OCI-LY7 (cell line): ENCODE results near the gene TAS2R43. TPM values are rescaled to one million over a fixed set of nuclear protein-coding genes. Genes with fewer than 3 reads are reported as not detected.

Experiments
- small RNA-seq: library from RNA; depleted of rRNA; stranded (forward); fragments of <200 nt; gene quantifications from one replicate; pipeline ENCODE3, GENCODE V24; 2014
- total RNA-seq, 2 experiments: library from RNA; depleted of rRNA in 1 of 2; stranded (reverse); fragments of >200 nt in 1 of 2; shearing (Covaris generic) in 1 of 2; gene quantifications; 2 replicates each; pipeline ENCODE4 v1.2.3, GENCODE V29; 2014 to 2022

Gene TAS2R43
- total RNA-seq, 2 experiments from 2014 or later: 3.0 to 4.7 TPM

Small RNA genes within 50 kb of the gene (small RNA-seq; reads per million reads assigned to genes)
- gene AC018630.1: not detected

Other genes starting within 250 kb of the TAS2R43 start
- 1.4 and 1.5 TPM in 2 replicates for gene PRR4, start 242.8 kb downstream of the TAS2R43 start, total RNA-seq (2014; rRNA removed; shearing (Covaris generic))
- gene PRR4, start 242.8 kb downstream of the TAS2R43 start, total RNA-seq (2022): 1.3 TPM in 1 of 2 replicates, not detected in the other
- gene PRH1, start 208.1 kb downstream of the TAS2R43 start, total RNA-seq (2014; rRNA removed; shearing (Covaris generic)): 26.8 and 41.4 TPM in 2 replicates
- 22.6 and 30.4 TPM in 2 replicates for gene PRH1, start 208.1 kb downstream of the TAS2R43 start, total RNA-seq (2022)
- 0.92 and 1.3 TPM in 2 replicates for gene TAS2R13, start 182.8 kb downstream of the TAS2R43 start, total RNA-seq (2014; rRNA removed; shearing (Covaris generic))
- 0.81 and 1.2 TPM in 2 replicates for gene TAS2R13, start 182.8 kb downstream of the TAS2R43 start, total RNA-seq (2022)
- not detected in 2 replicates for gene PRH2, start 163.1 kb downstream of the TAS2R43 start, total RNA-seq (2014; rRNA removed; shearing (Covaris generic))
- not detected in 2 replicates for gene PRH2, start 163.1 kb downstream of the TAS2R43 start, total RNA-seq (2022)
- 2.9 and 4.5 TPM in 2 replicates for gene TAS2R14, start 153.1 kb downstream of the TAS2R43 start, total RNA-seq (2014; rRNA removed; shearing (Covaris generic))
- gene TAS2R14, start 153.1 kb downstream of the TAS2R43 start, total RNA-seq (2022): 2.4 and 2.8 TPM in 2 replicates
- 1.4 and 1.6 TPM in 2 replicates for gene TAS2R50, start 105.4 kb downstream of the TAS2R43 start, total RNA-seq (2014; rRNA removed; shearing (Covaris generic))
- 0.76 and 1.4 TPM in 2 replicates for gene TAS2R50, start 105.4 kb downstream of the TAS2R43 start, total RNA-seq (2022)
- 2.1 and 4.6 TPM in 2 replicates for gene TAS2R20, start 94.0 kb downstream of the TAS2R43 start, total RNA-seq (2014; rRNA removed; shearing (Covaris generic))
- gene TAS2R20, start 94.0 kb downstream of the TAS2R43 start, total RNA-seq (2022): 1.9 and 2.3 TPM in 2 replicates
- gene TAS2R19, start 69.7 kb downstream of the TAS2R43 start, total RNA-seq (2014; rRNA removed; shearing (Covaris generic)): 2.0 and 3.2 TPM in 2 replicates
- gene TAS2R19, start 69.7 kb downstream of the TAS2R43 start, total RNA-seq (2022): 2.9 and 3.4 TPM in 2 replicates
- gene TAS2R31, start 60.9 kb downstream of the TAS2R43 start, total RNA-seq (2014; rRNA removed; shearing (Covaris generic)): 1.3 and 2.2 TPM in 2 replicates
- gene TAS2R31, start 60.9 kb downstream of the TAS2R43 start, total RNA-seq (2022): 3.5 and 4.3 TPM in 2 replicates
- 1.3 TPM in 1 of 2 replicates, not detected in the other for gene TAS2R46, start 30.0 kb downstream of the TAS2R43 start, total RNA-seq (2014; rRNA removed; shearing (Covaris generic))
- 1.4 and 1.6 TPM in 2 replicates for gene TAS2R46, start 30.0 kb downstream of the TAS2R43 start, total RNA-seq (2022)
- 4.1 and 5.4 TPM in 2 replicates for gene TAS2R30, start 42.3 kb upstream of the TAS2R43 start, total RNA-seq (2014; rRNA removed; shearing (Covaris generic))
- 6.0 and 6.5 TPM in 2 replicates for gene TAS2R30, start 42.3 kb upstream of the TAS2R43 start, total RNA-seq (2022)
- gene SMIM10L1, start 78.9 kb upstream of the TAS2R43 start, total RNA-seq (2014; rRNA removed; shearing (Covaris generic)): 5.8 and 8.4 TPM in 2 replicates
- 6.9 and 7.8 TPM in 2 replicates for gene SMIM10L1, start 78.9 kb upstream of the TAS2R43 start, total RNA-seq (2022)
- gene TAS2R42, start 94.6 kb upstream of the TAS2R43 start, total RNA-seq (2014; rRNA removed; shearing (Covaris generic)): not detected in 2 replicates
- gene TAS2R42, start 94.6 kb upstream of the TAS2R43 start, total RNA-seq (2022): not detected in 2 replicates
- not detected in 2 replicates for gene PRB3, start 177.4 kb upstream of the TAS2R43 start, total RNA-seq (2014; rRNA removed; shearing (Covaris generic))
- not detected in 2 replicates for gene PRB3, start 177.4 kb upstream of the TAS2R43 start, total RNA-seq (2022)
- not detected in 2 replicates for gene PRB4, start 218.1 kb upstream of the TAS2R43 start, total RNA-seq (2014; rRNA removed; shearing (Covaris generic))
- gene PRB4, start 218.1 kb upstream of the TAS2R43 start, total RNA-seq (2022): not detected in 2 replicates